ENCODE measurements around the gene MIDN.
"Not testable (repeated sequence)": the region's sequence is repeated elsewhere in the genome, so short reads cannot be mapped to it uniquely, and the experiment has no call there.

The MIDN gene

GRCh38 chr19:1248139-1248785 lies at the start of gene MIDN:
MIDN (plus strand) TSS chr19:1248583; CDS start chr19:1250297, 1,714 bp downstream.
- POLR2A ChIA-PET, result interaction anchor here (0.6 to 0.7 kb wide), 2 partner anchors 18 to 20 kb away, joined by 3 to 4 read pairs; no protein-coding TSS in a partner anchor
- DNase-seq (ENCODE audit: extremely low spot score), result peak; percentile 83
- CTCF ChIA-PET, result interaction anchor here (1.0 kb wide), 2 partner anchors 15 to 21 kb away, joined by 3 to 9 read pairs; partner anchors contain the start of gene CIRBP
- peak; percentile 40 for TF ChIP-seq CTCF (IDR thresholded peaks at IDR 0.05; ENCODE audit: control extremely low read depth, extremely low read depth, low read depth, missing control alignments)

GRCh38 chr19:1199531-1199930 lies 48.9 kb upstream of the MIDN start:
- no peak for TF ChIP-seq CTCF (IDR thresholded peaks at IDR 0.05; ENCODE audit: control extremely low read depth, extremely low read depth, low read depth, missing control alignments)
- ChIA-PET POLR2A (no interaction called here), CTCF (interaction anchor here (1.1 to 3.4 kb wide), 4 partner anchors 8 to 87 kb away, joined by 3 to 29 read pairs (median 4); no protein-coding TSS in a partner anchor)
- no peak for DNase-seq (ENCODE audit: extremely low spot score)

- DNase-seq (ENCODE audit: extremely low spot score); POLR2A ChIA-PET: not testable (repeated sequence)
- CTCF ChIA-PET, result interaction anchor here (0.8 to 3.4 kb wide), 7 partner anchors 8 to 88 kb away, joined by 3 to 29 read pairs (median 3); no protein-coding TSS in a partner anchor
These were observed 47.8 kb upstream of the MIDN start for GRCh38 chr19:1200614-1201013.

- TF ChIP-seq CTCF (IDR thresholded peaks at IDR 0.05; ENCODE audit: control extremely low read depth, extremely low read depth, low read depth, missing control alignments), result no peak
- POLR2A ChIA-PET, result no interaction called here
- CTCF ChIA-PET, result no interaction called here
- DNase-seq (ENCODE audit: extremely low spot score), result peak; percentile 100
These were observed 43.0 kb upstream of the MIDN start, which contains the start of gene STK11 for GRCh38 chr19:1205114-1206099. STK11 (plus strand) TSS chr19:1205778; CDS start chr19:1206914, 1,136 bp downstream.

- POLR2A ChIA-PET, result no interaction called here
- DNase-seq (ENCODE audit: extremely low spot score), result no peak
- no peak for TF ChIP-seq CTCF (IDR thresholded peaks at IDR 0.05; ENCODE audit: control extremely low read depth, extremely low read depth, low read depth, missing control alignments)
- CTCF ChIA-PET, result interaction anchor here (1.2 kb wide), 1 partner anchor 60 kb away, joined by 5 read pairs; no protein-coding TSS in a partner anchor
These were observed 42.1 kb upstream of the MIDN start for GRCh38 chr19:1206150-1206863.

- ChIA-PET CTCF (interaction anchor here (1.2 kb wide), 1 partner anchor 59 kb away, joined by 5 read pairs; no protein-coding TSS in a partner anchor), POLR2A (no interaction called here)
- no peak for TF ChIP-seq CTCF (IDR thresholded peaks at IDR 0.05; ENCODE audit: control extremely low read depth, extremely low read depth, low read depth, missing control alignments)
- no peak for DNase-seq (ENCODE audit: extremely low spot score)
These were observed 41.4 kb upstream of the MIDN start for GRCh38 chr19:1206864-1207450.

- CTCF ChIA-PET, result interaction anchor here (1.3 kb wide), 1 partner anchor 9 kb away, joined by 3 read pairs; no protein-coding TSS in a partner anchor
- POLR2A ChIA-PET; DNase-seq (ENCODE audit: extremely low spot score): not testable (repeated sequence)
These were observed 39.6 kb upstream of the MIDN start for GRCh38 chr19:1208830-1209229.

Data from GM10248 (cell line).